ENCODE data around the gene NPHP4. TPM values are rescaled to one million over a fixed set of nuclear protein-coding genes. Genes with fewer than 3 reads are reported as not detected.

Gene NPHP4
- total RNA-seq (2014; rRNA removed): 18.8 and 23.8 TPM in 2 replicates
- Bru-seq, nascent RNA: percentile 68 among the genes with signal in this experiment
- BruChase-seq, experiment 1, labeled RNA remaining after a 6-hour chase: percentile 57 among the genes with signal in this experiment
- BruChase-seq, experiment 2, labeled RNA remaining after a 2-hour chase: percentile 61 among the genes with signal in this experiment
- long read RNA-seq, full-length matches to known transcripts: 1 of 41 reads
- long read RNA-seq, partial matches to known transcripts: 15 of 41 reads
- long read RNA-seq, other reads (novel, unspliced or antisense): 25 of 41 reads

DNA sequence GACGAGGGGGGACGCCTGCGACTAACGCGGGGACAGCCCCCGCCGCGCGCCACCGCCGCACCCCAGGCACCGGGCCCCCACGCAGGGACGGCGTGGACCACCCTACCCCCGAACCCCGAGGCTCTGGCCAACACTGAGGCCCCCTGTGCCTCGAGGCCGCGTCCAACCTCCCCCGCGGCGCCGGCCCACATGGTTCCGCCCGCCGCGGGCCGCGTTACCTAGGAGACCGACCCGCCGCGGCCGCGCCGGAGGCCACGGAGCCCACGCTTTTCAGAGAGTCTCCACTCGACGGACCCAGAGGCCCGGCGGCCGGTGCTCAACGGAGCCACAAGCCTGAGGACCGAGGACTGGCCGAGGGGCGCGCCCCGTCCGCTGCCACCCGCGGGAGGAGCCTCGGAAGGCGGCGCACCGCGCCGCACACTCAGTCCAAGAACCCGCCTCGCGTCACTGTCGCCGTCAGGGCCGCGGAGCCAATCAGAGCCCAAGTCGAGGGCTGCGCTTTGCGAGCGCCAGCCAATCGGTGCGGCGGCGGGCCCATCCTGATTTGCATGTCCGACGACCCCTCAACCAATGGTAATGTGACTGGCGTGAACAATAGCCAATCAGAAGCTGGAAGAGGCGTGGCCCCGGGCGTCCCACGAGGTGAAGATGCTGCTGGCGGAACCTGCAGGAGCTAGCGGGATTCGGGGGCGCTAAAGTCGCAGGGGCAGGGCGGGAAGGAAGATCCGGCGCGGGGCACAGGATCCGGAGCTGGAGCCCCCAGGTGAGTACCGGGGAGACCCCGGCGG, at the start of gene NPHP4:
TSS of gene NPHP4 (minus strand) at position 400 of the 788 bp plus-strand sequence. CDS start 6,136 bp downstream, outside the sequence.
- no peaks in the 10 kb centered on the region for H3F3A ChIP-seq (ENCODE audit: low read length, unreplicated experiment)
- H3K4me3 ChIP-seq (ENCODE audit: low read length): peak within 1 kb of the TSS; percentile 82
- BruUV-seq (replicated peaks): no TSS peak
- ATAC-seq (peak; percentile 92), DNase-seq (peak; percentile 100)
- intact Hi-C loops (cut with micrococcal nuclease): no loop called here
- H3K9ac ChIP-seq (ENCODE audit: low read length): peak within 1 kb of the TSS; percentile 88
- peaks cover 70% of the 10 kb centered on the region for H3K79me2 ChIP-seq (ENCODE audit: low read length)
- ChIA-PET POLR2A (ENCODE audit: unreplicated experiment) (interaction anchor here (0.6 kb wide), 2 partner anchors 13 to 124 kb away, joined by 4 to 12 read pairs; no protein-coding TSS in a partner anchor), CTCF (interaction anchor here (0.6 kb wide), 1 partner anchor 212 kb away, joined by 3 read pairs; no protein-coding TSS in a partner anchor)
- H3K27ac ChIP-seq (ENCODE audit: low read length): peak within 1 kb of the TSS; percentile 53
- TF ChIP-seq, protein P1, sequence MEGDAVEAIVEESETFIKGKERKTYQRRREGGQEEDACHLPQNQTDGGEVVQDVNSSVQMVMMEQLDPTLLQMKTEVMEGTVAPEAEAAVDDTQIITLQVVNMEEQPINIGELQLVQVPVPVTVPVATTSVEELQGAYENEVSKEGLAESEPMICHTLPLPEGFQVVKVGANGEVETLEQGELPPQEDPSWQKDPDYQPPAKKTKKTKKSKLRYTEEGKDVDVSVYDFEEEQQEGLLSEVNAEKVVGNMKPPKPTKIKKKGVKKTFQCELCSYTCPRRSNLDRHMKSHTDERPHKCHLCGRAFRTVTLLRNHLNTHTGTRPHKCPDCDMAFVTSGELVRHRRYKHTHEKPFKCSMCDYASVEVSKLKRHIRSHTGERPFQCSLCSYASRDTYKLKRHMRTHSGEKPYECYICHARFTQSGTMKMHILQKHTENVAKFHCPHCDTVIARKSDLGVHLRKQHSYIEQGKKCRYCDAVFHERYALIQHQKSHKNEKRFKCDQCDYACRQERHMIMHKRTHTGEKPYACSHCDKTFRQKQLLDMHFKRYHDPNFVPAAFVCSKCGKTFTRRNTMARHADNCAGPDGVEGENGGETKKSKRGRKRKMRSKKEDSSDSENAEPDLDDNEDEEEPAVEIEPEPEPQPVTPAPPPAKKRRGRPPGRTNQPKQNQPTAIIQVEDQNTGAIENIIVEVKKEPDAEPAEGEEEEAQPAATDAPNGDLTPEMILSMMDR (conservative IDR thresholded peaks at IDR 0.05; ENCODE audit: low read depth, low read length): no peak
- TF ChIP-seq EZH2 (IDR thresholded peaks at IDR 0.05; ENCODE audit: low read length, unreplicated experiment): no peak
- H3K27me3 ChIP-seq (ENCODE audit: low read length): no peaks in the 10 kb centered on the region
- H3K9me3 ChIP-seq (ENCODE audit: low read length): no peaks in the 10 kb centered on the region
- H3K9me2 ChIP-seq (replicated peaks; ENCODE audit: low read length): no peaks in the 10 kb centered on the region
- H3K36me3 ChIP-seq (ENCODE audit: low read depth, low read length): no peaks in the 10 kb centered on the region
- H3K4me1 ChIP-seq (ENCODE audit: insufficient read depth, low read length): peaks cover 17% of the 10 kb centered on the region
- H4K20me1 ChIP-seq (ENCODE audit: low read length): no peaks in the 10 kb centered on the region
- peak within 1 kb of the TSS; percentile 90 for H2AFZ ChIP-seq (ENCODE audit: low read length)
- peak within 1 kb of the TSS; percentile 98 for H3K4me2 ChIP-seq (ENCODE audit: low read length)

DNA sequence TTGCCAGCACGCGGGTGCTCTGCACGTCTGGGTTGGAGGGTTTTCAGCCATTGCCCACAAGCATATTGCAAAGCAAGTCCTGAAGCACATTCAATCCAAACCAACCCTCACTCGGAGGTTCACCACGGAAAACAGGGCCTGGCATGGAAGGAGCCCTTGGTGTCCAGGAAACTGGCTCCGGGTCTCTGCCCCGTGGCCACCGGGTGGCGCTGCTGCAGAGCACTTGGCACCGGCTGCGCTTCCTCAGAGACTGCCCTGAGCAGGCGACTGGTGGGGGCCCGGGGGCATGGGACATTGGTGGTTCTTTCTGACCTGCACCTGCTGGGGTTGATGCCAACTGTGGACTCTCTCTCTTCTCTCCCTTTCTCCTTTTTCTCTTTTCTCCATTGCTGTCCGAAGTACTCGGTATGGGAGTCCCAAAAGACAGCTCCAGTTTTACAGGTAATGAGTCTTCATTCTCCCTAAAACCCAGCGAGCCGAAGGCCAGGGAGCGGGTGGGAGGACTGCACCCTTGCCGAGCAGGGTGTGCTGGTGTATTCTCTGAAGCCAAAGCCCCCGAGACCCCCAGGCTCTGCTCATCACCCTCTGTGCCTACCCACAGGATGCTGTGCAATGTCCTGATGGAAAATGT, 49.3 kb upstream of the NPHP4 start:
- Histone ChIP-seq H3F3A (ENCODE audit: low read length, unreplicated experiment) (no peaks in the 10 kb centered on the region), H3K36me3 (ENCODE audit: low read depth, low read length) (no peaks in the 10 kb centered on the region), H3K79me2 (ENCODE audit: low read length) (no peaks in the 10 kb centered on the region), H3K4me2 (ENCODE audit: low read length) (no peak overlapping the region), H2AFZ (ENCODE audit: low read length) (no peak overlapping the region), H3K4me1 (ENCODE audit: insufficient read depth, low read length) (peaks cover 9% of the 10 kb centered on the region), H3K4me3 (ENCODE audit: low read length) (no peak overlapping the region), H3K27me3 (ENCODE audit: low read length) (no peaks in the 10 kb centered on the region), H4K20me1 (ENCODE audit: low read length) (no peaks in the 10 kb centered on the region), H3K9ac (ENCODE audit: low read length) (no peak overlapping the region), H3K27ac (ENCODE audit: low read length) (no peak overlapping the region), H3K9me2 (replicated peaks; ENCODE audit: low read length) (no peaks in the 10 kb centered on the region), H3K9me3 (ENCODE audit: low read length) (no peaks in the 10 kb centered on the region)
- no peak for TF ChIP-seq EZH2phosphoT487 (IDR thresholded peaks at IDR 0.05; ENCODE audit: borderline replicate concordance, low read length)
- TF ChIP-seq, protein P1 (conservative IDR thresholded peaks at IDR 0.05; ENCODE audit: low read depth, low read length): peak; percentile 94
- TF ChIP-seq EZH2 (IDR thresholded peaks at IDR 0.05; ENCODE audit: low read length, unreplicated experiment): no peak
- BruUV-seq (replicated peaks): no TSS peak
- peak; percentile 52 for ATAC-seq
- ChIA-PET CTCF (no interaction called here), POLR2A (ENCODE audit: unreplicated experiment) (no interaction called here)
- intact Hi-C loops (cut with micrococcal nuclease): no loop called here
- DNase-seq: peak; percentile 63
